Measurements from ENCODE around the gene HOTAIR.

- TF ChIP-seq, protein P1, sequence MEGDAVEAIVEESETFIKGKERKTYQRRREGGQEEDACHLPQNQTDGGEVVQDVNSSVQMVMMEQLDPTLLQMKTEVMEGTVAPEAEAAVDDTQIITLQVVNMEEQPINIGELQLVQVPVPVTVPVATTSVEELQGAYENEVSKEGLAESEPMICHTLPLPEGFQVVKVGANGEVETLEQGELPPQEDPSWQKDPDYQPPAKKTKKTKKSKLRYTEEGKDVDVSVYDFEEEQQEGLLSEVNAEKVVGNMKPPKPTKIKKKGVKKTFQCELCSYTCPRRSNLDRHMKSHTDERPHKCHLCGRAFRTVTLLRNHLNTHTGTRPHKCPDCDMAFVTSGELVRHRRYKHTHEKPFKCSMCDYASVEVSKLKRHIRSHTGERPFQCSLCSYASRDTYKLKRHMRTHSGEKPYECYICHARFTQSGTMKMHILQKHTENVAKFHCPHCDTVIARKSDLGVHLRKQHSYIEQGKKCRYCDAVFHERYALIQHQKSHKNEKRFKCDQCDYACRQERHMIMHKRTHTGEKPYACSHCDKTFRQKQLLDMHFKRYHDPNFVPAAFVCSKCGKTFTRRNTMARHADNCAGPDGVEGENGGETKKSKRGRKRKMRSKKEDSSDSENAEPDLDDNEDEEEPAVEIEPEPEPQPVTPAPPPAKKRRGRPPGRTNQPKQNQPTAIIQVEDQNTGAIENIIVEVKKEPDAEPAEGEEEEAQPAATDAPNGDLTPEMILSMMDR (IDR thresholded peaks at IDR 0.05; ENCODE audit: low read length), result no peak
- TF ChIP-seq EZH2 (optimal IDR thresholded peaks at IDR 0.05; ENCODE audit: low read depth, low read length), result no peak
Measured at GRCh38 chr12:54000116-54001114, 25.7 kb upstream of the HOTAIR start, which contains the start of gene HOXC9.

Data from MM.1S (cell line).